GM12878 (cell line): ENCODE data around the gene IL27RA. TPM values are rescaled to one million over a fixed set of nuclear protein-coding genes. Genes with fewer than 3 reads are reported as not detected.

Source experiments
- CUX1 ChIP-seq: IDR thresholded peaks from 2 replicates; pipeline ENCODE4 v1.6.1; 2012; ENCODE audit warnings: improper control_type of control experiment, low read depth, low read length; ENCODE audit not compliant: insufficient replicate concordance
- DPF2 ChIP-seq: fragments of 450-650 bp; IDR thresholded peaks from 2 replicates; pipeline ENCODE4 v1.6.1; 2017; ENCODE audit warnings: mild to moderate bottlenecking
- E2F8 ChIP-seq: fragments of 450-650 bp; IDR thresholded peaks from 2 replicates; pipeline ENCODE4 v1.6.1; 2018; ENCODE audit warnings: mild to moderate bottlenecking, low read depth, moderate library complexity; ENCODE audit not compliant: partially characterized antibody
- NFYB ChIP-seq: IDR thresholded peaks from 2 replicates; pipeline ENCODE4 v1.6.1; 2011; ENCODE audit warnings: low read depth, mild to moderate bottlenecking, low read length, improper control_type of control experiment, moderate library complexity; ENCODE audit not compliant: insufficient read depth
- PAX5 ChIP-seq: IDR thresholded peaks from 2 replicates; pipeline ENCODE4 v1.6.1; 2011; ENCODE audit warnings: low read depth, low read length, borderline replicate concordance
- POLR2AphosphoS2 ChIP-seq: IDR thresholded peaks from 2 replicates; pipeline ENCODE4 v1.6.1; 2011; ENCODE audit warnings: low read depth, mild to moderate bottlenecking, low read length, improper control_type of control experiment, moderate library complexity
- PRDM15 ChIP-seq: fragments of 450-650 bp; formaldehyde crosslinking; IDR thresholded peaks from 2 replicates; pipeline ENCODE4 v1.4.0; 2020; ENCODE audit warnings: mild to moderate bottlenecking, moderate library complexity
- STAT1 ChIP-seq: fragments of 450-650 bp; conservative IDR thresholded peaks from 2 replicates; pipeline ENCODE4 v1.6.1; 2014; ENCODE audit warnings: antibody characterized with exemption, mild to moderate bottlenecking
- TARDBP ChIP-seq: IDR thresholded peaks from 2 replicates; pipeline ENCODE4 v1.6.1; 2016; ENCODE audit warnings: borderline replicate concordance
- TCF3 ChIP-seq: IDR thresholded peaks from 2 replicates; pipeline ENCODE4 v1.6.1; 2012; ENCODE audit warnings: low read depth, mild to moderate bottlenecking, low read length, borderline replicate concordance; ENCODE audit not compliant: insufficient read depth
- ZBTB40 ChIP-seq: fragments of 450-650 bp; IDR thresholded peaks from 2 replicates; pipeline ENCODE4 v1.6.1; 2016; ENCODE audit warnings: mild to moderate bottlenecking, moderate library complexity, borderline replicate concordance
- polyA plus RNA-seq, 11 experiments: library from polyadenylated mRNA; depleted of rRNA in 4 of 11; unstranded in 6 of 11; stranded (reverse) in 5 of 11; fragments of >200 nt; fragmentation: Nextera tagmentation in 4 of 11; fragmentation: Illumina TruSeq in 1 of 11; extraction: Ambion mirVana in 4 of 11; extraction: Trizol in 1 of 11; gene quantifications; 1 replicate in 1 of 11; 2 replicates in 10 of 11; pipeline versions ENCODE4 v1.2.1 to v1.2.3, GENCODE V29; 2011 to 2016; ENCODE audit warnings: inconsistent platforms in 2 of 11, missing spikeins in 2 of 11, low read depth in 1 of 11
- total RNA-seq, 4 experiments: library from RNA; depleted of rRNA in 3 of 4; stranded (reverse); fragments of >200 nt in 3 of 4; fragmentation: Illumina TruSeq in 1 of 4; extraction: Trizol in 1 of 4; gene quantifications; 2 replicates each; pipeline versions ENCODE4 v1.2.1 to v1.2.3, GENCODE V29; 2013 to 2021

The IL27RA gene
- total and polyA plus RNA-seq, 10 of the 15 experiments (the other 5 are each of a cell fraction or from before 2014, with no cell fraction given): 8.4 to 63.5 (median 41.2) TPM

GRCh38 chr19:14006085-14006765 is 25.3 kb upstream of the IL27RA start, which contains the start of gene RFX1 (continued):
- no peak for TF ChIP-seq PRDM15 (CRISPR knock-in tag)
- TF ChIP-seq TARDBP: peak; percentile 63
- TF ChIP-seq STAT1: peak; percentile 69; the same call in 1 of the 2 replicates
- peak; percentile 98 for TF ChIP-seq E2F8
- peak; percentile 100 for TF ChIP-seq DPF2
- TF ChIP-seq ZBTB40: peak; percentile 95
- TF ChIP-seq PAX5: 0 out of 2 replicates have a peak, but pooled peaks have one; percentile 7
- peak; percentile 98 for TF ChIP-seq NFYB
- TF ChIP-seq POLR2AphosphoS2: 0 out of 2 replicates have a peak, but pooled peaks have one; percentile 2
- no peak for TF ChIP-seq CUX1
- TF ChIP-seq TCF3: no peak
